H4 (cell line): ENCODE measurements around the gene CYTH2. TPM values are rescaled to one million over a fixed set of nuclear protein-coding genes. Genes with fewer than 3 reads are reported as not detected.

ENCODE experiments used
- DNase-seq: peaks from one replicate; pipeline ENCODE4 v3.0.0-alpha.2; 2015; ENCODE audit warnings: low spot score
- total RNA-seq: library from RNA; depleted of rRNA; stranded (reverse); fragments of >200 nt; shearing (Covaris generic); gene quantifications from 2 replicates; pipeline ENCODE4 v1.2.3, GENCODE V29; 2014

Gene CYTH2
- total RNA-seq, 1 experiment from 2014 or later, result 44.1 TPM

DNA sequence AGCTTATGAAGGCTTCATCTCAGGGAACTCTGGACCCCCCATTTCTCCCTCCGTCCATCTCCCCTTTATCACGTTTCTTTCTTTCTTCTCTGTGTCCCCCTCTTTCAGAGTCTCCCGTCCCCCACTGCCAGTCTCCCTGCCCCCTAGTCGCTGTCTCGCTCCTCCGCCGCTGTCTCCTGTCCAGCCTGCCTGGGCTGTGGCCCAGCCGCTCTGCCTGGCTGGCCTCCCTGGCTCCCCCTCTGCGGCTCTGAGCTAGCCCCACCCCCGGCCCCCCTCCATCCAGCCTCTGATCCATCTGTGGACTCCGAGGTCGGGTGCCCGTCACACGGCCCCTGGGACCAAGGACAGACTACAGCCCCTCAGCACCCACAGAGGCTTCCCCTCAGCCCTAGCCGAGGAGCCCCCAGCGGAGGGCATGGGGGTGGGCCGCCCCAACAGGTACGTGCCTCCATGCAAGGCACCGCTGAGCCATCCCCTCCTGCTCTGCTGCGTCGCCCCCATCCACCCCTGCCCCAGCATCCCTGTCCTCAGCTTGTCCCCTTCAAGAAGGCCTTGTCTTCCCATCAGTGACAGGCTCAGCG, 14.9 kb upstream of the CYTH2 start:
- DNase-seq, result no peak

DNA sequence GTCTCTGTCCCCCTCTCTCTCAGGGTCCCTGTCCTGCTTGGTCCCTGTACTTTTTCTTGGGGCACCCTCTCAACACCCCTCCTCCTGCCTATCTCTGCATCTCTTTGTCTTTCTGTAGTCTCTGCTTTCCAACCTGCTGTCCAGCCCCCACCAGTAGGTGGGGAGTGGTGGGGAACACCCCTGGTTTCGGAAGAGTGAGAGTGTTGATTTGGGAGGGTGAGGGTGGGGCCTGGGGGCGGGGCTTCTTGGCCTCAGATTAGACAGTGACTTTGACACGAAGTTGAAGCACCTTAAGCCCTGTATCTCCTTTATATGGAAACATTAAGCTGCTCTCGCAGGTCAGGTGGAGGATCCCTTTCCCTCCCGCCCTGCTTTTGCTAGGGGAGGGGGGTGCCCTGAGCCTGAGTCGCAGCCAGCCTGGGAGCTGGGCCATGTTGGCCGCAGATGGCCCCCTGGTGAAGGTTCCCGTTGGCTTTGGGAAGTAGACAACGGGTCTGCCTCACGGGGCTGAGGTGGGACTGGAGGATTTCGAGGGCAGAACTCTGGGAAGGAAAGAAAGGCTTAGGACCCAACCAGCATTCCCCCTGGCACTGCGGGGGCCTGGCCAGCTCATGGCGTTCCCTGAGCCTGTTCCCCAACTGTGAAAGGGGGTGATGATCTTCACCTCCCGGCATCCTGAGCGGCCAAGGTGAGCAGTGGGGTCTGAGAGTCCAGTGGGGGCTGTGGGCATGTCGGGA, 13.8 kb upstream of the CYTH2 start, which contains the start of gene KCNJ14:
KCNJ14 (plus strand) TSS at position 404 of the 737 bp plus-strand sequence. CDS start 6,151 bp downstream, outside the sequence.
- DNase-seq, result no peak

DNA sequence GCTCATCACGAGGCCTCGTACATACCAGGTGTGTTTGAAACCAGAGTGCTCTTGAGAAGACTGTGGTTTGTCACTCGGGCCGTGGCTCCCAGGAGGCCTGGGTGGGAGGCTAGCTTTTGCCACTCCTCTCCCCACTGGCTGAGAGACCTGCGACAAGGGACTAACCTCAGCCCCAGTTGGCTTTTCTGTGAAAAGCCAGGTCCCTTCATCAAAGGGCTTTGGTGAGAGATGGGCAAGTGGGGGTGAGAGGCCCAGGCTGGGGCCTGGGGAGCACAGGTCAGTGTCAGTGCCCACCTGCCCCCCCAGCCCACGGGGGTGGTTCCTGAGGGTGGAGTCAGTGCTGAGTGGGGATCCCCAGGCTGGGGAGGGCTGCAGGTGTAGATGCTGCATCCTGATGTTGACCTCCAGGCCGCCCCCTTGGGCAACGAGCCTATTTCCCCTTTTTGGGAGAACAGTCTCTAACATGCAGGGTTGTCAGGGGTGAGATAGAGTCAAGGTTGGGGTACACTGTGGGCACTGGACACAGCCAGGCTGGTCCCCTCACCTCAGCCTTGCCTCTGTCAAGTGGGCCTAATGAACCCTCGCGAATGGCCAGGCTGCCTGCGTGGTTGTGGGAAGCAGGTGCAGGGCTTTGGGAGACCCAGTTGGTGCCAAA, 13.1 kb upstream of the CYTH2 start:
- DNase-seq, result no peak

GRCh38 chr19:48456864-48457263, 12.3 kb upstream of the CYTH2 start:
- DNase-seq, result no peak

GRCh38 chr19:48458016-48458415, 11.2 kb upstream of the CYTH2 start:
- no peak for DNase-seq

GRCh38 chr19:48461651-48461981, 7.6 kb upstream of the CYTH2 start:
- no peak for DNase-seq

- no peak for DNase-seq
Measured at GRCh38 chr19:48461982-48462655, 7.0 kb upstream of the CYTH2 start.

GRCh38 chr19:48465215-48465614, 4.0 kb upstream of the CYTH2 start:
- no peak for DNase-seq

DNA sequence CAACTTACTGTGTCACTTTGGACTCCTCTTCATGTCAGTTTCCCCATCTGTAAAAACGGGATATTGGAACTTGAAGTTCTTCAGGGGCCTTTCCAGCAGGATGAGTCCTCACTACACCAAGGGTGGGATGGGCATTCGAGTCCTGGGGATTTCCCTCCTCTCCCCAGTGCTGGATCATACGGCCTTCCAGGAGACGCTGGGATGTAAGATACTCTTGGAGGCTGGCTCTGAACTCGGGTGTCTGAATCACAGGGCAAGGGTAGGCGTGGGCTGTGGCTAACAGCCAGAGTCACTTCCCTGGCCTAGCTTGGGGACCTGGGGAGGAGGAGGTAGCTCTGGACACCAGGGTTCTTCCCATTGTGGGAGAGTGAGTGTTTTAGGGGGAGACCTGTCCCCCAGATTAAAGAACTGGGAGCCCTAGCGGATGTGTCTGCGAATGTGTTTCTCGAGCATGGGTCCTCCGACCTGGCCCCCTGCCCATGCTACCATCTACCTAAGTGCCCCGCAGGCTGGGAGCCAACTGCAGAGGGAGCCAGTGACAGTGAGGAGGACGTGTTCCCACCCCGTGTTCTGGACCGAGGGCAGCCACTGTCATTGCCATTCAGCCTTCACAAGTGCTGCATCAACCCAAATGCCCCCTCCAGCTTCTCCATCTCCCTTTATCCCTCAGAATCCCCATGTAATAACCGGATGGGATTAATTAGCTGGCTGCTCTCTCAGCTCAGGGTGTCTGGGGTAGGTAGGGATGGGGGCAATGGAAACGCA, 2.4 kb upstream of the CYTH2 start:
- no peak for DNase-seq

DNA sequence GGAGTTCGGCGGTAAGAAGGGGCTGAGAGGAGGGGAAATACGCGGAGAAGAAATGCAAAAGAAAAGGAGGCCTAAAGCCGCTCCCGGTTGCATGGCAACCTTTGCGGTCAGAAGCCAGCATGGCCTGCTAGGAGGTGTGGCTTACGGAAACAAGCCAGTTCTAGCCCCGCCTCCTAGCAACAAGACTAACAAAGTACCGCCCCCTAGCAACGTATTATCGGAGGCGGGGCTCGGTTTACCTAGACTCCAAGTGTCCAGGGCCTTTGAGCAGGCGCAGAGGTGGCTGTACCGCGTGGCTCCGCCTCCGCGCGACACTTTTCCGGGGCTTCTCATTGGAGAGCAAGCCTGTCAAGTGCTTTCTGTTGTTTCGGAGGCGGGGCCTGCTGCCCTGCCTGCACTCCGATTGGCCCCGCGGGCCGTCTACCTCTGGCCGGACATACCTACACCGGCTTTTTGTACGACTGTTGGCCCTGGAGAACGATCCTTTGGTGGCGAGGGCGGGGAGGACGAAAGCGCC, 339 bp upstream of the CYTH2 start:
- peak; percentile 100 for DNase-seq

DNA sequence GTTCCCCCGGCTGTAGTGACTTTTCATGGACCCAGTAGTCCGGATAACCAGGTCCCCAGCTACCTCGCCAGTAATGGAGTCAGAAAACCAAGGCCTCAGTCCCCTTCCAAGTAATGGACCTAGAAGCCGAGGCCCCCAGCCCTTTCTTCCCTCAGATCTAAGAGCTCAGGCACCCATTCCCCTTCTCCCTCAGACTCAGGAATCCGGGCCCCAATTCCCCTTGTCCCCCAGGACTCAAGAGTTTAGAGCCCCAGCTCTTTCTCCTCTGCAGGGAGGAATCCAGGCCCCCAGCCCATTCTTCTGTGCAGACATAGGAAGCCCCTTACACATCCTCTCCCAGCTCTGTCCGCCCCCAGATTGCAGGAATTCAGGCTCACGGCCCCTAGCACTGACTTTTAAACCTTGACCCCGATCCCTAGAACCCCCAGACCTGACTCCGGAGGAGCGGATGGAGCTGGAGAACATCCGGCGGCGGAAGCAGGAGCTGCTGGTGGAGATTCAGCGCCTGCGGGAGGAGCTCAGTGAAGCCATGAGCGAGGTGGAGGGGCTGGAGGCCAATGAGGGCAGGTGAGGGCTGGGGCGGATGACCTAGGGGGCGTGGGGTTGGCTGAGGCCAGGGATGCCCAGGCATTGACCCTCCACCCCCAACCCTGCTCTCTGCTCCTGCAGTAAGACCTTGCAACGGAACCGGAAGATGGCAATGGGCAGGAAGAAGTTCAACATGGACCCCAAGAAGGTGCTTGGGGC, 938 bp downstream of the CYTH2 start:
- DNase-seq, result no peak

DNA sequence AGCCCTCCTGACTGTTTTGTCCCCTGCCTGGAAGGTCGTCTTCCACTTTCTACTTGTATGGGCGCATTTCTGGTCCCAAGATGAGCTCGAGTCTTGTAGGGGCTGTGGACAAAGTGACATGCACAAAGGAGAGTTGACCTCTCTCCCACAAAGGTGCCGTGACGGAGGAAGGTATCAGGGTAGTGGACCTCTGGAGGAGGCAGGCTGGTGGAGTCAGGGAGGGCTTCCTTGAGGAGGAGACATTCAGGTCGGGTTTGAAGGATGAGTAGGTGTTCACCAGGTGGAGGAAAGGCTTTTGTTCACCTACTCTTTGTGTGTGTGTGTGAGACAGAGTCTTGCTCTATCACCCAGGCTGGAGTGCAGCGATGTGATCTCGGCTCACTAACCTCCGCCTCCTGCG, 1.7 kb downstream of the CYTH2 start:
- no peak for DNase-seq

DNA sequence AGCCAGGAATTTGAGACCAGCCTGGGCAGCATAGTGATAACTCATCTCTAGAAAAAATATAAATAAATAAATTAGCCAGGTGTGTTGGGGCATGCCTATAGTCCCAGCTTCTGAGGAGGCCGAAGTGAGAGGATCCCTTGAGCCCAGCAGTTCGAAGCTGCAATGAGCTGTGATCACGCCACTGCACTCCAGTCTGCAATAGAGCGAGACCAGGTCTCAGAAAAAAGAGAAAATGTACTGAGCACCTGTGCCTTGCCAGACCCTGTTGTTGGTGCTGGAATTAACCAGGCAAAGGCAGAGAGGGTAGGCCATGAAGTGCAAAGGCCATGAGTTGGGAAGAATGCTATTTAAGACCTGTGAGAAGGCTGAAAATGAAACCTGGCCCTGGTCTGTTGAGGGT, 2.7 kb downstream of the CYTH2 start:
- no peak for DNase-seq

DNA sequence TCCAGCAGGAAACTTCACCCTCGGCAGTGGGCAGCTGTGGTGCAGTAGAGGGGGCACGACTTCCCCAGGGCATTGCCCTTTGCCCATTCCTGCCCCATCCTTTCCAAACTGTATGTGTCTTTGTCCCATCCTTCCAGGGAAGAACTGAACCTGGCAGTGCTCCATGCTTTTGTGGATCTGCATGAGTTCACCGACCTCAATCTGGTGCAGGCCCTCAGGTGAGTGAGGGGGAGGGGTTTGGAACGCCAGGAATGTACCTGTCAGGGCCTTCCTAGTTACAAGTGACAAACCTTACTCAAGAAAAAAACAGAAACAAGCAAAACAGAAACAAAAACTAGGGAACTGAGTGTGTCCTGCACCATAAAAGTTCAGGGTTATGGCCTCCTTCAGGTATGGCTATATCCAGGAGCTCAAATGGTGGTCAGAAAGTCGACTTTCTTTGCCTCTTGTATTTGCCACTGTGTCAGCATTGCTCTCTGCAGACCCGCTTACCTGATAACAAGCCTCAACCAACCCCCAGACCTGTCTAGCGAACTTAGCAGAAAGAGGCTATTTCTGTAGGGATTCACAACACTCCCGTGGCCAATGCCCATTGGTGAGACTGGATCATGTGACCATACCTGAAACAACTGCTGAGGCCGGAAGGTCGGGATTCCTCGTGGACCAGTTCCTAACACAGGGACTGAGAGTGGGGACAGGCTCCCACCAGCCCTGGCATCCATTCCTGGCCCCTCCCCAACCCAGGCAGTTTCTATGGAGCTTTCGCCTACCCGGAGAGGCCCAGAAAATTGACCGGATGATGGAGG, 4.2 kb downstream of the CYTH2 start:
- DNase-seq, result no peak

- no peak for DNase-seq
Measured at GRCh38 chr19:48474084-48474592, 5.0 kb downstream of the CYTH2 start.

DNA sequence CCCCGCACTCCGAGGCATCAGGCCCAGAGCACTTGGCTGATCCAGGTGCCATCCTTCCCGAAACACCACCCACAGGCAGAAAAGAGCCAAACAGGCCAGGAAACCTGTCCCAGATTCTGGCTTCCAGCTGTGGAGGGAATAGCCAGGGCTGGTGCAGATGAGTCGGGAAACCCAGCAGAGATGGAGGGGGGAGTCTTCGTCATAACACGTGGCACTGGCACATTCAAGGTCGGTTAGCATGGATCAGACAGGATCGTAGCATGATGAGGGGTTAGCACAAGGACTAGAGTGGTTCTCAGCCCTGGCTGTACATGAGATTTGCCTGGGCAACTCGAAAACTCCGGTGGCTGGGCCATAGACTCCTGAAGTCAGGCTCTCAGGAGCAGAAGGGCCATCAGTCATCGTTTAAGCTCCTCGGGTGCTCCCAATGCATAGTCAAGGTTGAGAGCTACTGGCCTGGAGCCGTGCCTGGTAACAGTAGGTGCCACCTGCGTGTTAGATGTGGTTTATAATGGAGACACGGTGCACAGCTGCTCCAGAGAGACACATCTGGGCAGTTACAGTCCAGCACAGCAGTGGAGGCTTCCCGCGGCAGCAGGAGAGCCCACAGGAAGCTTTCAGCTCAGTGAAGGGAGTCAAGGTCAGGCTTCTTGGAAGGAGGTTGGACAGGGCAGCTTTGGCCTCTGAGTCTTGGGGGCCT, 6.3 kb downstream of the CYTH2 start:
- DNase-seq, result no peak

DNA sequence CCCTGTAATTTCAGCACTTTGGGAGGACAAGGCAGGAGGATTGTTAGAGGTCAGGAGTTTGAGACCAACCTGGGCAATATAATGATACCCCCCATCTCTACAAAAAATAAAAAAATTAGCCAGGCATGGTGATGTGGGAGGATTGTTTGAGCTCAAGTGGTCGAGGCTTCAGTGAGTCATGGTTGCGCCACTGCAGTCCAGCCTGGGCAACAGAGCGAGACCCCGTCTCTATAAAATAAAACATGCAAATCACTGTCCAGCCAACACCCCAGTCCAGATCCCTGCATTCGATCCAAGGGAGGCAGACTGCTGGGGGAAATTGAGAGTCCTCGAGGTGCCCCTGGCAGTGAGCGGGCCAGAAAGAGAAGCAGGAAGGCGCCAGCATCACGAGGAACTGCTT, 7.0 kb downstream of the CYTH2 start:
- DNase-seq, result no peak

- DNase-seq, result no peak
Measured at GRCh38 chr19:48477067-48477685, 8.0 kb downstream of the CYTH2 start.
